GM13976 (cell line): Measurements from ENCODE around the gene WWC1.

Experiments used
- DNase-seq: peaks from one replicate; pipeline ENCODE4 v3.0.0; 2012; ENCODE audit warnings: low spot score
- CTCF ChIP-seq: IDR thresholded peaks from 2 replicates; pipeline ENCODE4 v1.5.1; 2012; ENCODE audit warnings: borderline replicate concordance, mild to moderate bottlenecking; ENCODE audit not compliant: insufficient read depth; ENCODE audit errors: extremely low read depth, missing control alignments, control extremely low read depth
- in situ Hi-C: fragments of 300-500 bp; cut with MboI; formaldehyde crosslinking; loops from one replicate; pipeline ENCODE4 v1.12.0; 2022; ENCODE audit warnings: low sequenced_read_pairs, mixed read lengths, inconsistent platforms; ENCODE audit not compliant: unreplicated experiment

WWC1 gene

GRCh38 chr5:168472329-168472728 lies 180.9 kb downstream of the WWC1 start:
- in situ Hi-C loops, result no loop called here
- no peak for DNase-seq
- TF ChIP-seq CTCF, result no peak

DNA sequence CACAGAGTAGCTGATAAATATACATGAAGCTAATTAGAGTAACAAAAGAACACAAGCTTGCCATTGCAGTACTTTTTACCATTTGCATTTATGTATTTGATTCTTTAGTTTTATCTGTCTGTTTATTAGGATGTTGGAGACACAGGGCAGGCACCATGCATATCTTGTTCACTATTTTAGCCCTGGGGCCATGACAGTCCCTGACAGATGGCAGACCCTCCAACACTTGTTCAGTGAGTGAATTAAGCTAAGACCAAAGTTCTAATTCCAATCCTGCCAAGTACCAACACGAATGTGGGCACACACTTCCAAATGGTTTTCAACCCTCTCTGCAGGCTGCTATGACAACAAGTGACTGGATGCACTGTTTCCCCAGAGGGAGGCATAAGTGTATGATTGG lies 182.9 kb downstream of the WWC1 start:
- DNase-seq, result no peak
- in situ Hi-C loops, result no loop called here
- no peak for TF ChIP-seq CTCF

- TF ChIP-seq CTCF, result no peak
- no peak for DNase-seq
- in situ Hi-C loops, result no loop called here
Observed at GRCh38 chr5:168477060-168477459, 185.6 kb downstream of the WWC1 start.

- DNase-seq, result no peak
- TF ChIP-seq CTCF, result no peak
- in situ Hi-C loops, result no loop called here
Observed at GRCh38 chr5:168479166-168479565, 187.7 kb downstream of the WWC1 start.

DNA sequence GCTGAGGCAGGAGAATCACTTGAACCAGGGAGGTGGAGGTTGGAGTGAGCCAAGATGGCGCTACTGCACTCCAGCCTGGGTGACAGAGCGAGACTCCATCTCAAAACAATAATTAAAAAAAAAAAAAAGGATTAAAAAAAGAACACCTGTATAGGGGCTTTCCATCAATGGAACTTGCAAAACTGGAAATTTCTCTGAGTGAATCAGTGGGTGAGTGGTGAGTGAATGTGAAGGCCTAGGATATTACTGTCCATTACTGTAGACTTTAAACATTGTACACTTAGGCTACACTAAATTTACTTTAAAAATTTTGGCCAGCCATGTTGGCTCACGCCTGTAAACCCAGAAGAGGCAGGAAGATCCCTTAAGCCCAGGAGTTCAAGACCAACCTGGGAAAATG lies 189.2 kb downstream of the WWC1 start:
- in situ Hi-C loops, result no loop called here

DNA sequence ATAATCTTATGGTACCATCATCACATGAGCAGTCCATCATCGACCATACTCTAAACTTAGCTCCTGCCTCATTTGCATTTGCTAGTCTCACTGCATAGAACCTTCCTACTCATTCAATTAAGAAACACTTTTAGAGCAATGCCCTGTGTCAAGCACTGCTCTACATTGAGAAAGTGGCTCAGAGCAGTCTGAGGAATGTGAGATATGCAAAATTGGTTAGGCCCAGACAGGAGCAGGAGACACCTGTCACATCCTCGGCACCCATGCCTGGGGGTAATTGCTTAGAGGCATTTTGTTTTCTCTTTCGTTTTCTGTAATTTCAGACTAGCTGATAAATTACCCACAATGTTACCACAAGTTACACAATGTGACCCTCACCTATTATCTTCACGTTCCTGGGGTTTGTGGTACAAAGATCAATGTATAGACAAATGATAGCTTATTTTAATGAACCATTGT lies 189.9 kb downstream of the WWC1 start:
- TF ChIP-seq CTCF, result no peak
- in situ Hi-C loops, result no loop called here
- peak; percentile 70 for DNase-seq

More for the DNA sequence above, 189.2 kb downstream of the WWC1 start:
- no peak for DNase-seq
- no peak for TF ChIP-seq CTCF

DNA sequence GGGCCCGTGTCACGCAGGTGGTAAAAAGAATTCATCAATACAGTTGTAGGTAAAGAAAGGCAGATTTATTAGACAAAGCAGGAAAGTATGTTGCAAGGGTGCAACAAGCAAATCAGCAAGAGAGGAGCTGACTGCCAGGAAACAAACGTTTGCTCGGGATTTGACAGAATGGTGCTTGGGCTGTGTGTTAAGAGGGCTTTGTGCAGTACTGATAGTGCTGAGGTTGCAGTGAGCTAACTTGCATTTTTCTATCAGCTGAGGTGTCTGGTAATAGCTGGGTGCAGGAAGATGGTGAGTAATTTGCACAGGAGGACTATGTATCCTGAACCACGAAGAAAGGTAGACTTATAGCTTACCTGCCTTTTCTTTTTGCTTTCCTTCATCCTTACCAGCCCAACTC lies 190.9 kb downstream of the WWC1 start:
- TF ChIP-seq CTCF, result no peak
- no peak for DNase-seq
- in situ Hi-C loops, result no loop called here
